ENCODE measurements around the gene NIPSNAP3A. TPM values are rescaled to one million over a fixed set of nuclear protein-coding genes. Genes with fewer than 3 reads are reported as not detected.
"Not testable (repeated sequence)": the region's sequence is repeated elsewhere in the genome, so short reads cannot be mapped to it uniquely, and the experiment has no call there.

The NIPSNAP3A gene
- total and polyA plus RNA-seq, 2 donors (not counting 1 experiment from before 2014, with no cell fraction given), result 32.5 to 67.8 TPM

DNA sequence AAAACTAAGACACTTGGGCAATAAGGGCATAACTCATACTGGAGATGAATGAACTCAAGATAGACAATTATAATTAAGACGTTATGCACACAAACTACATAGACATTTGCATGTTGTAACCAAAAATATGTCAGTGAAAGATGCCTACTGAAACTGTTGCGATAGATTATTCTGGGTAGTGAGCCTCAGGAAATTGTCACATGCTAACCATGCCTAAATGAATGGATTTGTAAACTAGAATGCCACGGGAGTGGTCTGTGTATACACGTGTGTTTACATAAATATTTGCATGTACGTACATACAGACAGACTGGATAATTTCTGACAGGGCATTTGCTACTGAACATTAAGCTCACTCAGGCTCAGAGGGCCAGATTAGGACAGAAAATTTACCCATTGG lies 17.7 kb downstream of the NIPSNAP3A start:
- Histone ChIP-seq H3K9me3 (ENCODE audit: control insufficient read depth, insufficient read depth, low read depth, low read length) (no peaks in the 10 kb centered on the region), H3K4me2 (ENCODE audit: extremely low read depth, insufficient read depth, low read length) (no peak overlapping the region), H3K36me3 (ENCODE audit: control insufficient read depth, insufficient read depth, low read length) (no peaks in the 10 kb centered on the region), H3K27me3 (ENCODE audit: control insufficient read depth, insufficient read depth, low read length) (no peaks in the 10 kb centered on the region), H3K27ac (ENCODE audit: insufficient read depth, low read length) (no peak overlapping the region), H3K9ac (ENCODE audit: insufficient read depth, low read length) (no peak overlapping the region), H3K79me2 (ENCODE audit: control insufficient read depth, insufficient read depth, low read length) (no peaks in the 10 kb centered on the region), H4K20me1 (ENCODE audit: control insufficient read depth, extremely low read depth, insufficient read depth, low read length) (no peaks in the 10 kb centered on the region), H2AFZ (ENCODE audit: low read length) (no peak overlapping the region), H3K4me1 (ENCODE audit: control insufficient read depth, extremely low read depth, insufficient read depth, low read length) (no peaks in the 10 kb centered on the region), H3K4me3 (replicated peaks in 1 of 4; ENCODE audit: control extremely low read depth in 1 of 4, insufficient read depth in 1 of 4, low read depth in 3 of 4, low read length in 4 of 4) (no peak overlapping the region)
- no peak for TF ChIP-seq EZH2 (IDR thresholded peaks at IDR 0.05; ENCODE audit: low read length, missing control alignments)
- TF ChIP-seq, protein P1, sequence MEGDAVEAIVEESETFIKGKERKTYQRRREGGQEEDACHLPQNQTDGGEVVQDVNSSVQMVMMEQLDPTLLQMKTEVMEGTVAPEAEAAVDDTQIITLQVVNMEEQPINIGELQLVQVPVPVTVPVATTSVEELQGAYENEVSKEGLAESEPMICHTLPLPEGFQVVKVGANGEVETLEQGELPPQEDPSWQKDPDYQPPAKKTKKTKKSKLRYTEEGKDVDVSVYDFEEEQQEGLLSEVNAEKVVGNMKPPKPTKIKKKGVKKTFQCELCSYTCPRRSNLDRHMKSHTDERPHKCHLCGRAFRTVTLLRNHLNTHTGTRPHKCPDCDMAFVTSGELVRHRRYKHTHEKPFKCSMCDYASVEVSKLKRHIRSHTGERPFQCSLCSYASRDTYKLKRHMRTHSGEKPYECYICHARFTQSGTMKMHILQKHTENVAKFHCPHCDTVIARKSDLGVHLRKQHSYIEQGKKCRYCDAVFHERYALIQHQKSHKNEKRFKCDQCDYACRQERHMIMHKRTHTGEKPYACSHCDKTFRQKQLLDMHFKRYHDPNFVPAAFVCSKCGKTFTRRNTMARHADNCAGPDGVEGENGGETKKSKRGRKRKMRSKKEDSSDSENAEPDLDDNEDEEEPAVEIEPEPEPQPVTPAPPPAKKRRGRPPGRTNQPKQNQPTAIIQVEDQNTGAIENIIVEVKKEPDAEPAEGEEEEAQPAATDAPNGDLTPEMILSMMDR (conservative IDR thresholded peaks at IDR 0.05 in 1 of 2, IDR thresholded peaks at IDR 0.05 in 1 of 2; ENCODE audit: low read depth in 1 of 2, low read length in 2 of 2), result no peak
- no peak for DNase-seq (ENCODE audit: low read depth in 2 of 2)

DNA sequence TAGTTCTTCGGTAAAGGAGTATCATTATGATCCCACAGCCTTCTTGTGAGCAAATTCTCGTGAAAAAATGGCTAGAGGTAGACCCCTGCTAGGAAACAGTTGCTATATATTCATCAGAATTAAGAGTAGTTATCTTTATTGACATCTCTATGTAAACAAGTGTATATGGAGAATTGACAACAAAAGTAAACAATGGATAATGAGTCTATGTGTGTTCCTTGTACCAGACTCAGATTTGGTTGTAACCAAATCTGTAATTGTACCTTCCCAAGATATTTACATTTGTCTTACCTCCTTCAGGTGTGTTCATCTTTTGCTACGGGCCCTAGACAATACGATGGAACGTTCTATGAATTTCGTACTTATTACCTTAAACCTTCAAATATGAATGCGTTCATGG lies 18.5 kb downstream of the NIPSNAP3A start:
- no peak overlapping the region for H3K4me3 ChIP-seq (replicated peaks in 1 of 4; ENCODE audit: control extremely low read depth in 1 of 4, insufficient read depth in 1 of 4, low read depth in 3 of 4, low read length in 4 of 4)
- no peak overlapping the region for H3K4me2 ChIP-seq (ENCODE audit: extremely low read depth, insufficient read depth, low read length)
- DNase-seq (ENCODE audit: low read depth in 2 of 2), result no peak
- TF ChIP-seq EZH2 (IDR thresholded peaks at IDR 0.05; ENCODE audit: low read length, missing control alignments), result no peak
- TF ChIP-seq, protein P1 (conservative IDR thresholded peaks at IDR 0.05 in 1 of 2, IDR thresholded peaks at IDR 0.05 in 1 of 2; ENCODE audit: low read depth in 1 of 2, low read length in 2 of 2), result no peak
- H3K27me3 ChIP-seq (ENCODE audit: control insufficient read depth, insufficient read depth, low read length), result no peaks in the 10 kb centered on the region
- H3K27ac ChIP-seq (ENCODE audit: insufficient read depth, low read length), result no peak overlapping the region
- no peaks in the 10 kb centered on the region for H3K9me3 ChIP-seq (ENCODE audit: control insufficient read depth, insufficient read depth, low read depth, low read length)
- no peak overlapping the region for H3K9ac ChIP-seq (ENCODE audit: insufficient read depth, low read length)
- no peaks in the 10 kb centered on the region for H3K36me3 ChIP-seq (ENCODE audit: control insufficient read depth, insufficient read depth, low read length)
- H3K4me1 ChIP-seq (ENCODE audit: control insufficient read depth, extremely low read depth, insufficient read depth, low read length), result no peaks in the 10 kb centered on the region
- no peaks in the 10 kb centered on the region for H3K79me2 ChIP-seq (ENCODE audit: control insufficient read depth, insufficient read depth, low read length)
- no peak overlapping the region for H2AFZ ChIP-seq (ENCODE audit: low read length)
- H4K20me1 ChIP-seq (ENCODE audit: control insufficient read depth, extremely low read depth, insufficient read depth, low read length), result no peaks in the 10 kb centered on the region

DNA sequence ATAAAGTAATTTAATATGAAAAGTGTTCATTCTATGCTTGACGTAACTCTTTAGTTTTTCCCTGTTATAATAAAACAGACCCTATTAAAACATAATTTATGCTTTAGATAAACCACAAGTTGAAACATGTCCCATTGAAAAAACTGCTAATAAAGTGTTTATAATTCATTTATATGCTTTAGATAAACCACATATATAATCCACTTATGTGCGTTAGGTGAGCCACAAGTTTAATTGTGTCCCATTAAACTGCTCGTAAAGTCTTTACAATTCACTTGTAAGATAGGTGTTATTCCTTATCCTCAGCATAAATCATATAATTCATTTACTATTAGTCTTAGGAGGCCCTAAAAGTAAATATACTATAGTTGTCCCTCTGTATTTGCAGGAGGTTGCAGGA lies 20.0 kb downstream of the NIPSNAP3A start:
- Histone ChIP-seq H3K4me3 (replicated peaks in 1 of 4; ENCODE audit: control extremely low read depth in 1 of 4, insufficient read depth in 1 of 4, low read depth in 3 of 4, low read length in 4 of 4) (no peak overlapping the region), H3K27me3 (ENCODE audit: control insufficient read depth, insufficient read depth, low read length) (no peaks in the 10 kb centered on the region), H3K79me2 (ENCODE audit: control insufficient read depth, insufficient read depth, low read length) (no peaks in the 10 kb centered on the region), H4K20me1 (ENCODE audit: control insufficient read depth, extremely low read depth, insufficient read depth, low read length) (no peaks in the 10 kb centered on the region), H2AFZ (ENCODE audit: low read length) (no peak overlapping the region), H3K27ac (ENCODE audit: insufficient read depth, low read length) (no peak overlapping the region), H3K9me3 (ENCODE audit: control insufficient read depth, insufficient read depth, low read depth, low read length) (no peaks in the 10 kb centered on the region), H3K4me2 (ENCODE audit: extremely low read depth, insufficient read depth, low read length) (no peak overlapping the region), H3K4me1 (ENCODE audit: control insufficient read depth, extremely low read depth, insufficient read depth, low read length) (no peaks in the 10 kb centered on the region), H3K36me3 (ENCODE audit: control insufficient read depth, insufficient read depth, low read length) (no peaks in the 10 kb centered on the region), H3K9ac (ENCODE audit: insufficient read depth, low read length) (no peak overlapping the region)
- TF ChIP-seq, protein P1 (conservative IDR thresholded peaks at IDR 0.05 in 1 of 2, IDR thresholded peaks at IDR 0.05 in 1 of 2; ENCODE audit: low read depth in 1 of 2, low read length in 2 of 2), result no peak
- TF ChIP-seq EZH2 (IDR thresholded peaks at IDR 0.05; ENCODE audit: low read length, missing control alignments), result no peak
- no peak for DNase-seq (ENCODE audit: low read depth in 2 of 2)

DNA sequence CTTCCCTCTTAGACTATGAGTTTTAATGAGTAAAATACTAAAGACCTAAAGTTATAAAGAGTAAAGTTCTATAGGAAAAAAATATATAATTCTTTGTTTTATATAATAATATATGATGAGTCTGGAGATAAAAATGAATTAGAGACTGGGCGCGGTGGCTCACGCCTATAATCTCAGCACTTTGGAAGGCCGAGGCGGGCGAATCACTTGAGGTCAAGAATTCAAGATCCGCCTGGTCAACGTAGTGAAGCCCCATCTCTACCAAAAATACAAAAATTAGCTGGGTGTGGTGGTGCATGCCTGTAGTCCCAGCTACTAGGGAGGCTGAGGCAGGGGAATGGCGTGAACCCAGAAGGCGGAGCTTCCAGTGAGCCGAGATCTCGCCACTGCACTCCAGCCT lies 21.5 kb downstream of the NIPSNAP3A start:
- H3K4me2 ChIP-seq (ENCODE audit: extremely low read depth, insufficient read depth, low read length); H3K9ac ChIP-seq (ENCODE audit: insufficient read depth, low read length); H3K9me3 ChIP-seq (ENCODE audit: control insufficient read depth, insufficient read depth, low read depth, low read length); H3K4me3 ChIP-seq (replicated peaks in 1 of 4; ENCODE audit: control extremely low read depth in 1 of 4, insufficient read depth in 1 of 4, low read depth in 3 of 4, low read length in 4 of 4); H4K20me1 ChIP-seq (ENCODE audit: control insufficient read depth, extremely low read depth, insufficient read depth, low read length); DNase-seq (ENCODE audit: low read depth in 2 of 2); H3K79me2 ChIP-seq (ENCODE audit: control insufficient read depth, insufficient read depth, low read length); H3K27ac ChIP-seq (ENCODE audit: insufficient read depth, low read length); H2AFZ ChIP-seq (ENCODE audit: low read length); H3K27me3 ChIP-seq (ENCODE audit: control insufficient read depth, insufficient read depth, low read length); H3K36me3 ChIP-seq (ENCODE audit: control insufficient read depth, insufficient read depth, low read length); H3K4me1 ChIP-seq (ENCODE audit: control insufficient read depth, extremely low read depth, insufficient read depth, low read length): not testable (repeated sequence)
